CD14-positive monocyte (primary cell): Measurements from ENCODE around the gene MLC1. TPM values are rescaled to one million over a fixed set of nuclear protein-coding genes. Genes with fewer than 3 reads are reported as not detected.

Experiments used
- DNase-seq, 3 donors: peaks; one replicate each; pipeline ENCODE4 v3.0.0-alpha.2; 2011 to 2022
- H2AFZ ChIP-seq: 2 replicates; pipeline ENCODE4 v1.6.0; 2012; ENCODE audit warnings: mild to moderate bottlenecking, low read depth, low read length, inconsistent platforms; ENCODE audit not compliant: insufficient read depth, poor library complexity, severe bottlenecking
- H3K27ac ChIP-seq, 2 donors: 1 replicate in 1 of 2; 2 replicates in 1 of 2; pipeline ENCODE4 v1.5.1; 2012 to 2013; ENCODE audit warnings: low read length in 2 of 2, control low read depth in 1 of 2, inconsistent platforms in 1 of 2, low read depth in 1 of 2, mild to moderate bottlenecking in 1 of 2
- H3K27me3 ChIP-seq, 2 donors: one replicate each; pipeline versions ENCODE4 v1.6.0 to v1.6.1; 2011 to 2013; ENCODE audit warnings: low read length in 2 of 2; ENCODE audit not compliant: control insufficient read depth in 2 of 2, insufficient read depth in 2 of 2
- H3K36me3 ChIP-seq, 2 donors: replicated peaks in 1 of 2; 1 replicate in 1 of 2; 2 replicates in 1 of 2; pipeline versions ENCODE4 v1.5.1 to v1.6.1; 2012 to 2013; ENCODE audit warnings: low read length in 2 of 2, control low read depth in 1 of 2, inconsistent platforms in 1 of 2, mild to moderate bottlenecking in 1 of 2; ENCODE audit not compliant: insufficient read depth in 2 of 2, control insufficient read depth in 1 of 2
- H3K4me1 ChIP-seq, 2 donors: 1 replicate in 1 of 2; 2 replicates in 1 of 2; pipeline versions ENCODE4 v1.5.1 to v1.6.1; 2012 to 2013; ENCODE audit warnings: low read length in 2 of 2, control low read depth in 1 of 2, inconsistent platforms in 1 of 2, mild to moderate bottlenecking in 1 of 2, moderate library complexity in 1 of 2; ENCODE audit not compliant: insufficient read depth in 2 of 2, control insufficient read depth in 1 of 2
- H3K4me2 ChIP-seq: replicated peaks from 2 replicates; pipeline ENCODE3; 2012; ENCODE audit warnings: low read length, moderate library complexity, mild to moderate bottlenecking; ENCODE audit not compliant: poor library complexity, severe bottlenecking; ENCODE audit errors: extremely low read depth
- H3K4me3 ChIP-seq, 3 experiments: fragments of 200-600 bp in 1 of 3; sonication (generic) in 1 of 3; replicated peaks in 1 of 3; 1 replicate in 2 of 3; 2 replicates in 1 of 3; pipeline ENCODE4 v1.5.1; 2011 to 2013; ENCODE audit warnings: low read length in 3 of 3, mild to moderate bottlenecking in 3 of 3, control low read depth in 2 of 3, low read depth in 2 of 3, inconsistent platforms in 1 of 3, moderate library complexity in 1 of 3
- H3K79me2 ChIP-seq: 2 replicates; pipeline ENCODE4 v1.6.0; 2012; ENCODE audit warnings: mild to moderate bottlenecking, control low read depth, inconsistent platforms, low read length, moderate library complexity; ENCODE audit not compliant: insufficient read depth
- H3K9ac ChIP-seq: 2 replicates; pipeline ENCODE4 v1.6.0; 2017; ENCODE audit warnings: low read length, mild to moderate bottlenecking; ENCODE audit not compliant: insufficient read depth, poor library complexity, severe bottlenecking
- H3K9me3 ChIP-seq, 2 donors: replicated peaks in 1 of 2; 1 replicate in 1 of 2; 2 replicates in 1 of 2; pipeline versions ENCODE4 v1.5.1 to v1.6.1; 2012 to 2013; ENCODE audit warnings: low read length in 2 of 2, control low read depth in 1 of 2; ENCODE audit not compliant: control insufficient read depth in 1 of 2, insufficient read depth in 1 of 2
- H4K20me1 ChIP-seq: 2 replicates; pipeline ENCODE4 v1.6.0; 2012; ENCODE audit warnings: mild to moderate bottlenecking, low read length, control low read depth, moderate library complexity; ENCODE audit not compliant: insufficient read depth
- H3K27ac Mint-ChIP-seq, 7 donors: one replicate each; pipeline ENCODE4 v1.8.0; 2020; ENCODE audit warnings: mild to moderate bottlenecking in 7 of 7, mixed read lengths in 7 of 7, moderate library complexity in 6 of 7, inconsistent platforms in 2 of 7
- H3K27me3 Mint-ChIP-seq, 3 donors: one replicate each; pipeline ENCODE4 v1.8.0; 2021 to 2022; ENCODE audit warnings: low read depth in 3 of 3, mild to moderate bottlenecking in 3 of 3, mixed read lengths in 3 of 3, moderate library complexity in 3 of 3, inconsistent platforms in 1 of 3
- H3K36me3 Mint-ChIP-seq, 2 donors: one replicate each; pipeline ENCODE4 v1.8.0; 2020; ENCODE audit warnings: mixed read lengths in 2 of 2, inconsistent platforms in 1 of 2, mild to moderate bottlenecking in 1 of 2
- H3K4me1 Mint-ChIP-seq: one replicate; pipeline ENCODE4 v1.8.0; 2020; ENCODE audit warnings: mild to moderate bottlenecking, mixed read lengths
- H3K4me3 Mint-ChIP-seq, 2 donors: one replicate each; pipeline ENCODE4 v1.8.0; 2020; ENCODE audit warnings: mild to moderate bottlenecking in 2 of 2, mixed read lengths in 2 of 2, moderate library complexity in 1 of 2
- H3K9me3 Mint-ChIP-seq, 7 donors: one replicate each; pipeline ENCODE4 v1.8.0; 2020 to 2022; ENCODE audit warnings: mixed read lengths in 7 of 7, mild to moderate bottlenecking in 6 of 7, moderate library complexity in 6 of 7, inconsistent platforms in 2 of 7
- CTCF ChIP-seq: fragments of 200-600 bp; IDR thresholded peaks from one replicate; pipeline ENCODE4 v1.8.0; 2022; ENCODE audit warnings: antibody characterized with exemption, mild to moderate bottlenecking
- WGBS: methylation state at CpG from one replicate; pipeline ENCODE4 v1.1.5; 2013; ENCODE audit warnings: missing lambda C conversion rate; ENCODE audit not compliant: insufficient coverage; 5-methylcytosine and 5-hydroxymethylcytosine counted together
- intact Hi-C, 2 donors: fragments of 100-400 bp; cut with micrococcal nuclease; formaldehyde crosslinking; loops; one replicate each; pipeline versions ENCODE4 v1.15.0 to v1.15.1; 2023
- polyA plus RNA-seq, 3 donors: library from polyadenylated mRNA; depleted of rRNA in 1 of 3; unstranded in 2 of 3; stranded (reverse) in 1 of 3; fragments of 300-500 nt in 2 of 3; fragments of >200 nt in 1 of 3; fragmentation: Illumina TruSeq in 2 of 3; gene quantifications; 1 replicate in 2 of 3; 2 replicates in 1 of 3; pipeline ENCODE4 v1.2.3, GENCODE V29; 2012 to 2021

Gene MLC1
- polyA plus RNA-seq, 3 donors, result 1.6 to 3.6 (median 1.8) TPM

- no peak overlapping the region for H3K27ac ChIP-seq
- DNase-seq, result no peak
- H3K4me3 ChIP-seq, result no peak overlapping the region
- H3K27me3 ChIP-seq, result peaks cover 5 to 22% of the 10 kb centered on the region in 2 donors
- no peak overlapping the region for H3K4me2 ChIP-seq
- no peak for TF ChIP-seq CTCF
- no peak overlapping the region for H3K27ac Mint-ChIP-seq
- intact Hi-C loops, result no loop called here
- H3K36me3 ChIP-seq, result no peaks in the 10 kb centered on the region
- H3K9me3 ChIP-seq, result peaks cover 7 to 11% of the 10 kb centered on the region in 2 donors
- peaks cover 2 to 6% of the 10 kb centered on the region in 2 donors for H3K4me1 ChIP-seq
- WGBS, result 99% methylated on average over 14 of the region's 18 CpGs
- no peaks in the 10 kb centered on the region for H3K36me3 Mint-ChIP-seq
- H2AFZ ChIP-seq, result no peak overlapping the region
- no peaks in the 10 kb centered on the region for H4K20me1 ChIP-seq
- H3K79me2 ChIP-seq, result no peaks in the 10 kb centered on the region
- H3K9ac ChIP-seq, result no peak overlapping the region
- H3K4me3 Mint-ChIP-seq, result peak overlapping the region in 1 of 2 donors; percentile 17
- peaks cover 14 to 25% (median 22%) of the 10 kb centered on the region in 3 donors for H3K27me3 Mint-ChIP-seq
- peaks cover 0 to 19% (median 12%) of the 10 kb centered on the region in 7 donors for H3K9me3 Mint-ChIP-seq
- H3K4me1 Mint-ChIP-seq, result peaks cover 1% of the 10 kb centered on the region
These were observed 31.4 kb downstream of the MLC1 start for GRCh38 chr22:50053861-50054260.

DNA sequence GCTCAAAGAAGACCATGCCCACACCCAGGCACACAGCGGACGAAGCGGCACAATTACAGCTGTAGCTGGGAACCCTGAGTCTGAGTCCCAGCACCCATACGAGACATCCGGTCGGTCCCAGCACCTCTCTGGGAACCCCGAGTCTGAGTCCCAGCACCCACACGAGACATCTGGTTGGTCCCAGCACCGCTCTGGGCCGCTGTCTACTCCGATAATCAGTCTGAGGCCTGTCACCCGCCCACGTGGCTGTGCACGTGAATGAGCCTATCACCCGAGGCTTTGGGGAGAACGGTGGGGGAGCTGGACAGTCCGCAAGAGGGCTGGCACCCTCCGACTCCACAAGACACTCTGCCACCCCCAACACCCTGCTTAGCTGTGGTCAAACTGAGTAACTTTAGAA lies 33.3 kb downstream of the MLC1 start:
- no peaks in the 10 kb centered on the region for H3K4me1 ChIP-seq
- H3K27ac ChIP-seq, result no peak overlapping the region
- peaks cover 5 to 10% (median 8%) of the 10 kb centered on the region in 3 donors for H3K27me3 Mint-ChIP-seq
- no peaks in the 10 kb centered on the region for H3K79me2 ChIP-seq
- WGBS, result 96% methylated on average over 16 of the region's 18 CpGs
- no peaks in the 10 kb centered on the region for H3K4me1 Mint-ChIP-seq
- no peaks in the 10 kb centered on the region for H4K20me1 ChIP-seq
- TF ChIP-seq CTCF, result no peak
- H3K27ac Mint-ChIP-seq, result no peak overlapping the region
- H3K9me3 Mint-ChIP-seq, result peaks cover 0 to 19% (median 12%) of the 10 kb centered on the region in 7 donors
- H3K36me3 ChIP-seq, result no peaks in the 10 kb centered on the region
- intact Hi-C loops, result no loop called here
- peaks cover 0 to 7% of the 10 kb centered on the region in 2 donors for H3K27me3 ChIP-seq
- no peak for DNase-seq
- no peak overlapping the region for H3K4me2 ChIP-seq
- peaks cover 7 to 11% of the 10 kb centered on the region in 2 donors for H3K9me3 ChIP-seq
- no peaks in the 10 kb centered on the region for H3K36me3 Mint-ChIP-seq
- H3K9ac ChIP-seq, result no peak overlapping the region
- no peak overlapping the region for H3K4me3 ChIP-seq
- H2AFZ ChIP-seq, result no peak overlapping the region
- no peak overlapping the region for H3K4me3 Mint-ChIP-seq
